Measurements from ENCODE around the gene MAP2K7.
"Not testable (repeated sequence)": the region's sequence is repeated elsewhere in the genome, so short reads cannot be mapped to it uniquely, and the experiment has no call there.

DNA sequence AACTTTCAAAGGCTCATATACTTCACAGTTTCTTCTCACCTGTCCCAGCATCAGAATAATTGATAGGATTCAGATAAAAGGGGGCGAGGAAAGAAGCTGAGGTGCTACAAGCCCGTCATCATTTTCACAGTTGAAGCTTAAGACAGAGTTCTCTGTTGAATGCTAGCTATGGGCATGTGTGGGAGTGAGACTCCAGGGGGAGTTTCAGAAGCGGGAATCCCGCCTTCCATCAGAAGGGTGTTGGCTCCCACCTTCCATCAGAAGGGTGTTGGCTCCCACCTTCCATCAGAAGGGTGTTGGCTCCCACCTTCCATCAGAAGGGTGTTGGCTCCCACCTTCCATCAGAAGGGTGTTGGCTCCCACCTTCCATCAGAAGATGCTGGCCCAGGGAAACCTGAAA, 57.4 kb downstream of the MAP2K7 start:
- TF ChIP-seq, protein P1, sequence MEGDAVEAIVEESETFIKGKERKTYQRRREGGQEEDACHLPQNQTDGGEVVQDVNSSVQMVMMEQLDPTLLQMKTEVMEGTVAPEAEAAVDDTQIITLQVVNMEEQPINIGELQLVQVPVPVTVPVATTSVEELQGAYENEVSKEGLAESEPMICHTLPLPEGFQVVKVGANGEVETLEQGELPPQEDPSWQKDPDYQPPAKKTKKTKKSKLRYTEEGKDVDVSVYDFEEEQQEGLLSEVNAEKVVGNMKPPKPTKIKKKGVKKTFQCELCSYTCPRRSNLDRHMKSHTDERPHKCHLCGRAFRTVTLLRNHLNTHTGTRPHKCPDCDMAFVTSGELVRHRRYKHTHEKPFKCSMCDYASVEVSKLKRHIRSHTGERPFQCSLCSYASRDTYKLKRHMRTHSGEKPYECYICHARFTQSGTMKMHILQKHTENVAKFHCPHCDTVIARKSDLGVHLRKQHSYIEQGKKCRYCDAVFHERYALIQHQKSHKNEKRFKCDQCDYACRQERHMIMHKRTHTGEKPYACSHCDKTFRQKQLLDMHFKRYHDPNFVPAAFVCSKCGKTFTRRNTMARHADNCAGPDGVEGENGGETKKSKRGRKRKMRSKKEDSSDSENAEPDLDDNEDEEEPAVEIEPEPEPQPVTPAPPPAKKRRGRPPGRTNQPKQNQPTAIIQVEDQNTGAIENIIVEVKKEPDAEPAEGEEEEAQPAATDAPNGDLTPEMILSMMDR (IDR thresholded peaks at IDR 0.05) = not testable (repeated sequence)
- not testable (repeated sequence) for TF ChIP-seq POLR2A (IDR thresholded peaks at IDR 0.05); POLR2AphosphoS5 (IDR thresholded peaks at IDR 0.05); EP300 (IDR thresholded peaks at IDR 0.05; ENCODE audit: low read depth)

Measured in transverse colon (tissue), 4 donors.